Stimulated activated naive CD4-positive, alpha-beta T cell (primary cell): Measurements from ENCODE around the gene PLA2G4D.

Experiments used
- DNase-seq, 6 experiments: peaks; one replicate each; lab custom pipeline; 2025; lab: John Stamatoyannopoulos, UW

Gene PLA2G4D

DNA sequence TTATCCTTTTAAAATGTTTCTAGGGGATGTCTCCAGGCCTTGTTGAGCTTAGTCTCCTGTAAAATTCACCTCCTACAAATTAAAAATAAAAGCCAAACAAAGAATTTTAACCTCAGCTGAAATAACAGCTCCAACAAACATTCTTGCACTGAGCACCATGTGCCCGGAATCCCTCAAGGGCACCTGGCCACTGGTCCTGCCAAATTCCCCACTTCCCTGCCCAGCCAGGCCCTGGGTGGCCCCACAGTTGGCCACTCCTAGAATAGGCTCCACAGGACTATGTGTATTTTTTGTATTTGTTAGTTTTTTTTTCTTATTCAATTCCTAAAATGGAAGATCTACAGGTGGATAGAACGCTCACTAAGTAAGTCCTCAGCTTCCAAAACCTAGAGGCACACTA lies 40.4 kb downstream of the PLA2G4D start:
- no peak for DNase-seq

- no peak for DNase-seq
Measured at GRCh38 chr15:42053010-42053409, 41.4 kb downstream of the PLA2G4D start.

GRCh38 chr15:42050484-42051255 lies 43.7 kb downstream of the PLA2G4D start:
- DNase-seq: no peak

DNA sequence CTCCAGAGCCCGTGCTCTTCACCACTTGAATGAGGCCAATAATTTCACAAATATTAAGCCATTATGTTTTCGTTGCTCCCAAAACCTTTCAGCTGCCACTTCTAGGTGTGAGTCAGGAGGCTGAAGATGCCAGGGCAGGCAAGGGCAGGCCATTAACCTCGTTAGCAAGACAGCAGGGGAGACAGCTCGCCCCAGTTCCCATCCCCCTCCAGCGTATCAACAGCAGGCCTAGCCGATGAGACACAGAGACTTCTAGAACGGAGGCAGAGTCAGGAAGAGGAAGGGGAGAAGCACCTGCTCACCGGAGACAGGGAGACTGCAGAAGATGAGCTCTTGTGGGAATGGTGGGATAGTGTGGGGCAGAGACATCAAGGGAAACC lies 45.6 kb downstream of the PLA2G4D start:
- DNase-seq: no peak

- no peak for DNase-seq
Measured at GRCh38 chr15:42048080-42048820, 46.1 kb downstream of the PLA2G4D start.

- no peak for DNase-seq
Measured at GRCh38 chr15:42046597-42046996, 47.8 kb downstream of the PLA2G4D start.

- DNase-seq: no peak
Measured at GRCh38 chr15:42045211-42045615, 49.1 kb downstream of the PLA2G4D start.

DNA sequence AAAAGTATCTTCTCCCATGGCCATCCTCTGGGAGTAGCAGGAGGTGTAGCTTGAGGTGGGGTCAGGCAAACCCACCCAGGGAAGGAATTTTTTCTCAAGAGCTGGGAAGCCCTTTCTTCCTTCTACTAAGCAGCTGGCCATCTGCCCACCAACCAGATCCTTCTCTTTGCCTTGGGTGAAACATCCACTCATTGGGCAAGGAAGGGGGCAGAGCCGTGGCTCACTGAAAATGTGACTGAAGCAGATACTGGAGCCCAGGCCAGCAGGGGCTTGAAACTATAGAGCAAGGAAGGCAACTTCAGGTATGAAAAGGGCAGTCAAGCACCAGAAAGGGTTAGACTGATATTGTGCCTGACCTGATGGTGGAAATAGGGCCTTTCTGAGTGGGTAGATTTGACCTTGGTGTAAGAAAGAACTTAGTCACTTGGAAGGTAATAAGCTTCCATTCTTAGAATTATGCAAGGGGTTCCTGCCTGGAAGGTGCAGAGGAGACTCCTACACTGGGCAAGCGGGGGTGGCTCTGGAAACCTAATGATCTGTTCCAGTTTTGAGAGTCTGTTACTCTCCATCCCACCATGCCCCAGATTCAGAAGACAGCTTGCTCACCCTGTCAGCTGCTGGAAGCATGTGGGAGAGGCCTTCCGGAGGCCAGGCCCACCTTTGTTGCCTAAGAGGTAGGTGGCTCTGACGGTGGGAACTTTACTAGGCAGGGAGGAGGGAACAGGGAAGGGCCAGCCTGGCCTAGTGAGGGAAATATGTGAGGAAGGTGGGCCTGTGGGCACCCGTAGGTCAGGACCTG lies 51.6 kb downstream of the PLA2G4D start:
- DNase-seq: no peak

GRCh38 chr15:42038401-42038800 lies 56.0 kb downstream of the PLA2G4D start:
- DNase-seq: no peak

GRCh38 chr15:42037656-42038055 lies 56.7 kb downstream of the PLA2G4D start:
- no peak for DNase-seq

DNA sequence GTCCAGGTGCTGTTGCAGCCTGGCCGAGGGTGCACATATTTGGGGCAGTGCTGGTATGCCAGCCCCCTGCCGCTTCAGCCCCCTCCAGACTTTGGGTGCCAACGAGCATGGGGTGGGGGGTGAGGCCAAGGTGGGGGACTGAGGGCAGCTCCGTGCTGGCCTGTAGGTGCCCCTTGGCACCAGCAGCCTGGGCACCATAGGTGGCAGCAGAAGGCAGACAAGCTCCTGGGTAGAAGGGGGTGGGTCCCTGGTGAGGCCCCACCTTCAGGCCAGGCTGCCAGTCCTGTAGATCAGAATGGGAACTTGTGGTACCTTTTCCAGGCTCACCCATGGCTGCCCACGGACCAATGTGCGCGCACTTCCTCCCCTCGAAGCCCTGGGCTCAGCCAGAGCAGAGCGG lies 57.4 kb downstream of the PLA2G4D start:
- no peak for DNase-seq

GRCh38 chr15:42036112-42036905 lies 58.1 kb downstream of the PLA2G4D start:
- no peak for DNase-seq

DNA sequence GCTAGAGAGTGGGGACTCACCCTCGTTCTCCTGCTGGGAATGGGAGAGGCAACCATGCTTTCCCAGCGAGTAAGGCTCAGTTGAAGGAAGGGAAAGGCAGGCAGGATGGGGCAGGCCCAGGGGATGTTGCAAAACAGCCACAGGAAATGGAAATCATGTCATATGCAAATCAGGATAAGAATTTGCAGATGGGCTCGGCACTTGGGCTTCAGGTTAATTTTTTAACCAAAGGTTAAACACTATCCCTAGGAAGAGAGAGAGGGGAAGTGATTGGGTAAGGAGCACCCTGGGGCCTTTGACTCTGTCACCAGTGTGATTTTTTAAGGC lies 59.0 kb downstream of the PLA2G4D start:
- DNase-seq: no peak

DNA sequence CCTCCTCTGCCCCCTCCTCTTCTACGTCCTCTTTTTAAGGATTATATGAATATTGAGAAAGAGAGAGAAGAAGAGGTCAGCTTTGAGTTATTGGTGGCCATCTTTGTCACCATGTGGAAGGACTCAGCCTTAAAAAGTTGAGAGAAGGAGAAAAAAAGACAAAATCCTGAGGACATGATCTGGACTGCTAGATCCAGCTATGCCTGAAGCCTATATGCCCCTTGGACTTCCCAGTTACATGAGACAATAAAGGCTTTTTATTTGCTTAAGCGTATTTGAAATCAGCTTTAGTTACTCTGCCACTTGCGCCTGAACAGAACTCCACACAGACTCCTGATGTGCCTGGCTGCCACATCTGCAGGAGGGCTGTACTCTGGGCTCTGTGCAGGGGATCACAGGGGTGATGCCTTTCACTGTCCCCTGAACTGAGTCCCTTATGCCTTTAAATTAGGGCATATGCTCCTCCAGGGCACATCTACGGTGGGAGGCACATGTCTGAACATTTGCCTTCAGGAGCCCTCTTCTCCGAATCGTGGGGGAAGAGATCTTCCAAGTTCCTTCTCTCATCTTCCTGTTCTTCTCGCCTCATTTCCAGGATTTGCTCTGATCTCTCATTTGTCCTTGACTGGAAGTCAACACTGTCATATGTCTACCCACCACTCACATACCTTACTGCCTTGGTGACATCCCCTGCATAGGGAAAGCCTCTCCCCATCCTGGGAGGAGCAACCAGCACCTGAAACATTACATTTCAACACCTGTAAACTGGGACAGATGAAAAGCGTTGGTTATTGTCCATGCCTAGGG lies 59.5 kb downstream of the PLA2G4D start:
- no peak for DNase-seq

DNA sequence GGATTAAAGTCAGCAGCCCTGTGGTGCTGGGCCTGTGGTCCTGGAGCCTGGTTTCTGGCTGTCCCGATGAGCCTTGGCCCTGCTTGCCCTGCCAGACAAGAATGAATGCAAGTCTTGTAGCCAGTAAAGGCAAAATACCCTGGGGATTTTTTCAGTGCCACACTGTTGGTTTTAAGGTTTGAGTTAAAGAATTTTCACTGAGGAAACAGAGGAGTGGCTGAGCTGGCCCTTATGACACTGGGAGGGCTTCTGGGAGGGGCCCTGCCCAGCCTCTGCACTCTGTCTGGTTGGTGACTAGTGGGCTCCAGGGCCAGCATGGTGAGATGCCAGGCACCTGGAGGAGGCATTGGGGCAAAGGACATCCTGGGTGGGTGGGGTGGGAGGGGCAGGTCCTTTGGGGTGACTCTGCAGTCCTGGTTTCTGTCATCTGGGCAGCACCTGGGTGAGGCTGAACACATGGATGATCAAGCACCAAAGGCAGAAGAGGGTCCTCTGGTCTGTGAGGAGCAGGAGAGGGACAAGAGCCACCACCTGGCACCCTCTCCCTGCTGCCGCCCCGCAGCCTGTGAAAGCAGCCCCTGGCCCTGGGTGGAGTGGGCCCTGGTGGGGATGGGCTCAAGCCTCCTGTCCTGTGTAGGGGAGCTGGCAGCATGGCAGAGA lies 61.0 kb downstream of the PLA2G4D start:
- no peak for DNase-seq

GRCh38 chr15:42032376-42033213 lies 61.8 kb downstream of the PLA2G4D start:
- no peak for DNase-seq

- DNase-seq: no peak
Measured at GRCh38 chr15:42031198-42031915, 63.0 kb downstream of the PLA2G4D start.

GRCh38 chr15:42027521-42027920 lies 66.8 kb downstream of the PLA2G4D start:
- DNase-seq: no peak

- DNase-seq: no peak
Measured at GRCh38 chr15:42024303-42024702, 70.1 kb downstream of the PLA2G4D start.
